Transverse colon (tissue), 4 donors: ENCODE data around the gene ALPI. TPM values are rescaled to one million over a fixed set of nuclear protein-coding genes. Genes with fewer than 3 reads are reported as not detected.
"Not testable (repeated sequence)": the region's sequence is repeated elsewhere in the genome, so short reads cannot be mapped to it uniquely, and the experiment has no call there.

Experiments
- DNase-seq: peaks from one replicate; pipeline ENCODE4 v3.0.0-alpha.2; 2019
- H3K27ac ChIP-seq, 4 donors: fragments of 200-600 bp; sonication (generic); 2 replicates each; pipeline ENCODE4 v1.5.1; 2016 to 2018; ENCODE audit warnings: inconsistent platforms in 4 of 4
- H3K27me3 ChIP-seq: fragments of 200-600 bp; sonication (generic); 2 replicates; pipeline ENCODE4 v1.5.1; 2017; ENCODE audit warnings: inconsistent platforms
- H3K36me3 ChIP-seq, 4 donors: fragments of 200-600 bp; sonication (generic); 2 replicates each; pipeline ENCODE4 v1.5.1; 2017 to 2019; ENCODE audit warnings: inconsistent platforms in 4 of 4
- H3K4me1 ChIP-seq, 4 donors: fragments of 200-600 bp; sonication (generic); 2 replicates each; pipeline ENCODE4 v1.5.1; 2017 to 2020; ENCODE audit warnings: inconsistent platforms in 4 of 4
- H3K4me3 ChIP-seq, 4 donors: fragments of 200-600 bp; sonication (generic); 1 replicate in 1 of 4; 2 replicates in 3 of 4; pipeline versions ENCODE4 v1.5.1 to v1.6.1; 2017 to 2019; ENCODE audit warnings: inconsistent platforms in 4 of 4
- H3K9me3 ChIP-seq, 2 donors: fragments of 200-600 bp; sonication (generic); 2 replicates each; pipeline ENCODE4 v1.5.1; 2017 to 2019; ENCODE audit warnings: inconsistent platforms in 2 of 2
- CTCF ChIP-seq, 5 experiments: fragments of 200-600 bp in 3 of 5; fragments of 450-650 bp in 2 of 5; sonication (generic) in 3 of 5; IDR thresholded peaks; 1 replicate in 2 of 5; 2 replicates in 3 of 5; pipeline ENCODE4 v1.5.1; 2016 to 2017; ENCODE audit warnings: antibody characterized with exemption in 5 of 5, inconsistent platforms in 3 of 5, mild to moderate bottlenecking in 2 of 5, moderate library complexity in 1 of 5
- EP300 ChIP-seq: sonication (generic); formaldehyde crosslinking; IDR thresholded peaks from one replicate; pipeline ENCODE4 v1.6.1; 2017; ENCODE audit warnings: antibody characterized with exemption, low read depth
- POLR2A ChIP-seq: fragments of 450-650 bp; IDR thresholded peaks from one replicate; pipeline ENCODE4 v1.6.1; 2016; ENCODE audit warnings: antibody characterized with exemption, mild to moderate bottlenecking, moderate library complexity
- POLR2AphosphoS5 ChIP-seq, 3 donors: sonication (generic); formaldehyde crosslinking; IDR thresholded peaks; one replicate each; pipeline ENCODE4 v1.6.1; 2016; ENCODE audit warnings: antibody characterized with exemption in 3 of 3
- WGBS, 2 donors: methylation state at CpG; one replicate each; pipeline ENCODE4 v1.1.5; 2018; ENCODE audit warnings: low coverage in 1 of 2; 5-methylcytosine and 5-hydroxymethylcytosine counted together
- in situ Hi-C, 4 donors: fragments of 200-750 bp; cut with MboI; loops; one replicate each; pipeline versions ENCODE4 v1.15.0 to v1.15.1; 2017; ENCODE audit warnings: low sequenced_read_pairs in 3 of 4, low pct_ligation_motif_present in 1 of 4, low pct_unique_long_range_greater_than_20kb in 1 of 4
- intact Hi-C: fragments of 100-400 bp; cut with DNase I; formaldehyde crosslinking; loops from one replicate; pipeline ENCODE4 v1.15.1; 2023; ENCODE audit warnings: low total_unique reads
- total RNA-seq, 4 donors: library from RNA; depleted of rRNA; stranded (reverse); fragments of >200 nt; gene quantifications; one replicate each; pipeline ENCODE4 v1.1.0, GENCODE V29; 2016

The ALPI gene
- total RNA-seq, 4 donors from 2014 or later = 4.2 to 50.9 (median 25.9) TPM

- intact Hi-C loops (no loop called here), in situ Hi-C loops (loop anchor here in 2 of 4 donors (10.0 to 25.0 kb wide), 3 partner anchors 87 to 527 kb away; no protein-coding TSS in a partner anchor)
- Histone ChIP-seq H3K4me3 (no peak overlapping the region), H3K4me1 (no peaks in the 10 kb centered on the region), H3K27me3 (peaks cover 8% of the 10 kb centered on the region), H3K9me3 (no peaks in the 10 kb centered on the region), H3K27ac (no peak overlapping the region), H3K36me3 (no peaks in the 10 kb centered on the region)
- WGBS, 2 donors = 84% methylated on average over 16 of the region's 16 CpGs; no CpG with 5 or more reads in 1 of the 2 donors
- DNase-seq = no peak
- TF ChIP-seq EP300 = no peak
- no peak for TF ChIP-seq POLR2AphosphoS5 (IDR thresholded peaks at IDR 0.05)
- TF ChIP-seq CTCF (IDR thresholded peaks at IDR 0.05) = no peak
- no peak for TF ChIP-seq POLR2A
Measured at GRCh38 chr2:232431705-232432590, 24.0 kb upstream of the ALPI start.

GRCh38 chr2:232432598-232433184 is 23.3 kb upstream of the ALPI start:
- H3K4me1 ChIP-seq = no peaks in the 10 kb centered on the region
- no peaks in the 10 kb centered on the region for H3K9me3 ChIP-seq
- intact Hi-C loops = no loop called here
- H3K36me3 ChIP-seq = no peaks in the 10 kb centered on the region
- TF ChIP-seq EP300 = no peak
- no peak for TF ChIP-seq CTCF (IDR thresholded peaks at IDR 0.05)
- TF ChIP-seq POLR2AphosphoS5 (IDR thresholded peaks at IDR 0.05) = no peak
- TF ChIP-seq POLR2A = no peak
- in situ Hi-C loops = loop anchor here in 2 of 4 donors (10.0 to 25.0 kb wide), 3 partner anchors 88 to 528 kb away; no protein-coding TSS in a partner anchor
- no peak overlapping the region for H3K4me3 ChIP-seq
- 73% methylated on average over 14 of the region's 16 CpGs; no CpG with 5 or more reads in 1 of the 2 donors for WGBS, 2 donors
- DNase-seq = no peak
- H3K27ac ChIP-seq = no peak overlapping the region
- H3K27me3 ChIP-seq = peaks cover 2% of the 10 kb centered on the region

GRCh38 chr2:232433622-232434021 is 22.3 kb upstream of the ALPI start:
- H3K27ac ChIP-seq, H3K9me3 ChIP-seq, H3K36me3 ChIP-seq, H3K4me3 ChIP-seq, H3K27me3 ChIP-seq, DNase-seq, intact Hi-C loops, H3K4me1 ChIP-seq: not testable (repeated sequence)
- in situ Hi-C loops = loop anchor here in 2 of 4 donors (10.0 to 25.0 kb wide), 3 partner anchors 89 to 529 kb away; no protein-coding TSS in a partner anchor
- WGBS, 2 donors = 80% methylated on average over 8 of the region's 9 CpGs; no CpG with 5 or more reads in 1 of the 2 donors

- TF ChIP-seq CTCF (IDR thresholded peaks at IDR 0.05) = no peak
- no peak for TF ChIP-seq POLR2A
- no peak for TF ChIP-seq POLR2AphosphoS5 (IDR thresholded peaks at IDR 0.05)
- DNase-seq = no peak
- WGBS, 2 donors = 88 to 100% methylated on average over 2 to 6 of the region's 9 CpGs
- intact Hi-C loops (no loop called here), in situ Hi-C loops (loop anchor here in 2 of 4 donors (10.0 to 25.0 kb wide), 3 partner anchors 89 to 529 kb away; no protein-coding TSS in a partner anchor)
- no peaks in the 10 kb centered on the region for H3K4me1 ChIP-seq
- H3K9me3 ChIP-seq = no peaks in the 10 kb centered on the region
- no peak overlapping the region for H3K4me3 ChIP-seq
- peaks cover 4% of the 10 kb centered on the region for H3K27me3 ChIP-seq
- no peaks in the 10 kb centered on the region for H3K36me3 ChIP-seq
- H3K27ac ChIP-seq = no peak overlapping the region
Measured at GRCh38 chr2:232434091-232434490, 21.9 kb upstream of the ALPI start.
